ENCODE data around the gene CACFD1. TPM values are rescaled to one million over a fixed set of nuclear protein-coding genes. Genes with fewer than 3 reads are reported as not detected.

The CACFD1 gene
- total and polyA plus RNA-seq, 4 donors = 11.0 to 53.7 (median 34.6) TPM

DNA sequence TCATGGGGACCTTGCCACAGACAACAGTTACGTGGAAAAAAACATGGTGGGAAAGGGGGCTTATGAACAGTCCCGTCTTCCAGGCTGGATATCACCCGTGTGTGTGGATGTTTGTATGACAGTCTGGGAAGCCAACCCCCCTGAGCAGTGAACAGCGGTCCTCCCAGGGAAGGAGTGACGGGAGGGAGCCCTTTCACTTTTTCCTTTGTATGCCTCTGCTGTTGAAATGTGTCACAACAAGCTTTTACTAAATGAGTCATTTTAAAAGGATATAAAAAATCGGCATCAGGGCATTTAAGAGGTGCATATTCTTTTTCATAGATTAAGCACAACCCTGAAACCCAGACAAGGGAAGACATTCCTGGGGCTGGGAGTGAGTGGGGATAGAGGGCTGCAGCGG, 59.9 kb downstream of the CACFD1 start:
- Histone ChIP-seq H3K36me3 (ENCODE audit: control insufficient read depth, insufficient read depth, low read length) (no peaks in the 10 kb centered on the region), H3K27me3 (ENCODE audit: control insufficient read depth, insufficient read depth, low read length) (no peaks in the 10 kb centered on the region), H3K4me1 (ENCODE audit: control insufficient read depth, insufficient read depth, low read length) (peaks cover 14% of the 10 kb centered on the region), H3K27ac (ENCODE audit: low read depth, low read length) (no peak overlapping the region), H3K4me3 (ENCODE audit: low read depth, low read length) (no peak overlapping the region), H3K9me3 (ENCODE audit: control insufficient read depth, insufficient read depth, low read length) (no peaks in the 10 kb centered on the region)
- DNase-seq (ENCODE audit: low read depth in 4 of 6, low spot score in 6 of 6) = no peak
- 58% methylated on average over 5 of the region's 7 CpGs for WGBS (ENCODE audit: insufficient coverage)

GRCh38 chr9:133520121-133520835, 60.5 kb downstream of the CACFD1 start:
- no peaks in the 10 kb centered on the region for H3K9me3 ChIP-seq (ENCODE audit: control insufficient read depth, insufficient read depth, low read length)
- no peak for DNase-seq (ENCODE audit: low read depth in 4 of 6, low spot score in 6 of 6)
- H3K27me3 ChIP-seq (ENCODE audit: control insufficient read depth, insufficient read depth, low read length) = no peaks in the 10 kb centered on the region
- H3K4me3 ChIP-seq (ENCODE audit: low read depth, low read length) = no peak overlapping the region
- H3K36me3 ChIP-seq (ENCODE audit: control insufficient read depth, insufficient read depth, low read length) = no peaks in the 10 kb centered on the region
- WGBS (ENCODE audit: insufficient coverage) = 82% methylated on average over 24 of the region's 24 CpGs
- H3K27ac ChIP-seq (ENCODE audit: low read depth, low read length) = no peak overlapping the region
- peaks cover 8% of the 10 kb centered on the region for H3K4me1 ChIP-seq (ENCODE audit: control insufficient read depth, insufficient read depth, low read length)

Other genes starting within 250 kb of the CACFD1 start
- gene ABO, start 184.8 kb upstream of the CACFD1 start, total RNA-seq = under 1 TPM; 0.28 to 0.40 TPM
- 1 to 10 TPM in 1 of 2 donors, under 1 TPM in 1; 0.81 to 2.9 TPM for gene ABO, start 184.8 kb upstream of the CACFD1 start, polyA plus RNA-seq (ENCODE audit: insufficient read length in 2 of 2)
- 10 to 100 TPM; 11.7 to 19.9 TPM for gene SURF6, start 123.8 kb upstream of the CACFD1 start, total RNA-seq
- gene SURF6, start 123.8 kb upstream of the CACFD1 start, polyA plus RNA-seq (ENCODE audit: insufficient read length in 2 of 2) = 10 to 100 TPM; 31.2 to 36.2 TPM
- 10 to 100 TPM; 16.5 to 28.0 TPM for gene MED22, start 111.8 kb upstream of the CACFD1 start, total RNA-seq
- gene MED22, start 111.8 kb upstream of the CACFD1 start, polyA plus RNA-seq (ENCODE audit: insufficient read length in 2 of 2) = 10 to 100 TPM; 37.9 to 41.2 TPM
- 1,000 to 10,000 TPM in 1 of 2 donors, 100 to 1,000 TPM in 1; 796 to 2,086 TPM for gene RPL7A, start 111.8 kb upstream of the CACFD1 start, total RNA-seq
- gene RPL7A, start 111.8 kb upstream of the CACFD1 start, polyA plus RNA-seq (ENCODE audit: insufficient read length in 2 of 2) = 1,000 to 10,000 TPM; 1,459 to 1,491 TPM
- gene SURF1, start 103.5 kb upstream of the CACFD1 start, total RNA-seq = 10 to 100 TPM; 14.7 to 31.5 TPM
- gene SURF1, start 103.5 kb upstream of the CACFD1 start, polyA plus RNA-seq (ENCODE audit: insufficient read length in 2 of 2) = 10 to 100 TPM; 37.9 to 39.1 TPM
- 10 to 100 TPM; 10.7 to 21.2 TPM for gene SURF2, start 103.4 kb upstream of the CACFD1 start, total RNA-seq
- gene SURF2, start 103.4 kb upstream of the CACFD1 start, polyA plus RNA-seq (ENCODE audit: insufficient read length in 2 of 2) = 10 to 100 TPM; 35.5 to 36.9 TPM
- 100 to 1,000 TPM; 125 to 144 TPM for gene SURF4, start 83.9 kb upstream of the CACFD1 start, total RNA-seq
- 100 to 1,000 TPM; 103 to 111 TPM for gene SURF4, start 83.9 kb upstream of the CACFD1 start, polyA plus RNA-seq (ENCODE audit: insufficient read length in 2 of 2)
- gene STKLD1, start 83.6 kb upstream of the CACFD1 start, total RNA-seq = 1 to 10 TPM; 1.2 to 3.6 TPM
- gene STKLD1, start 83.6 kb upstream of the CACFD1 start, polyA plus RNA-seq (ENCODE audit: insufficient read length in 2 of 2) = 1 to 10 TPM; 2.5 to 7.5 TPM
- 10 to 100 TPM in 1 of 2 donors, 1 to 10 TPM in 1; 9.0 to 19.4 TPM for gene REXO4, start 42.0 kb upstream of the CACFD1 start, total RNA-seq
- gene REXO4, start 42.0 kb upstream of the CACFD1 start, polyA plus RNA-seq (ENCODE audit: insufficient read length in 2 of 2) = 10 to 100 TPM; 25.3 to 28.1 TPM
- gene ADAMTS13, start 37.6 kb upstream of the CACFD1 start, total RNA-seq = 1 to 10 TPM; 2.4 to 6.1 TPM
- gene ADAMTS13, start 37.6 kb upstream of the CACFD1 start, polyA plus RNA-seq (ENCODE audit: insufficient read length in 2 of 2) = 10 to 100 TPM; 13.4 to 16.5 TPM
- gene SLC2A6, start 19.1 kb downstream of the CACFD1 start, total RNA-seq = 10 to 100 TPM in 1 of 2 donors, 1 to 10 TPM in 1; 5.7 to 15.4 TPM
- 10 to 100 TPM; 25.2 to 26.3 TPM for gene SLC2A6, start 19.1 kb downstream of the CACFD1 start, polyA plus RNA-seq (ENCODE audit: insufficient read length in 2 of 2)
- gene MYMK, start 65.0 kb downstream of the CACFD1 start, total RNA-seq = not detected
- under 1 TPM in 1 of 2 donors, not detected in 1; 0.26 TPM for gene MYMK, start 65.0 kb downstream of the CACFD1 start, polyA plus RNA-seq (ENCODE audit: insufficient read length in 2 of 2)
- 1 to 10 TPM; 3.7 to 6.9 TPM for gene ADAMTSL2, start 74.7 kb downstream of the CACFD1 start, total RNA-seq
- 1 to 10 TPM; 8.6 to 9.0 TPM for gene ADAMTSL2, start 74.7 kb downstream of the CACFD1 start, polyA plus RNA-seq (ENCODE audit: insufficient read length in 2 of 2)
- 10 to 100 TPM in 1 of 2 donors, 1 to 10 TPM in 1; 5.0 to 13.5 TPM for gene FAM163B, start 149.4 kb downstream of the CACFD1 start, total RNA-seq
- gene FAM163B, start 149.4 kb downstream of the CACFD1 start, polyA plus RNA-seq (ENCODE audit: insufficient read length in 2 of 2) = 10 to 100 TPM; 22.2 to 29.1 TPM
- under 1 TPM in 1 of 2 donors, not detected in 1; 0.50 TPM for gene DBH, start 176.4 kb downstream of the CACFD1 start, total RNA-seq
- 1 to 10 TPM; 1.3 to 2.2 TPM for gene DBH, start 176.4 kb downstream of the CACFD1 start, polyA plus RNA-seq (ENCODE audit: insufficient read length in 2 of 2)